GM12801 (cell line): ENCODE measurements around the gene NTHL1.

ENCODE experiments used
- CTCF ChIP-seq: IDR thresholded peaks from one replicate; pipeline ENCODE4 v1.5.1; 2011; ENCODE audit warnings: control low read depth; ENCODE audit not compliant: insufficient read length; ENCODE audit errors: extremely low read depth

Gene NTHL1

GRCh38 chr16:2091547-2092255 lies 44.1 kb upstream of the NTHL1 start:
- TF ChIP-seq CTCF: no peak

GRCh38 chr16:2090777-2091546 lies 43.3 kb upstream of the NTHL1 start:
- no peak for TF ChIP-seq CTCF

- no peak for TF ChIP-seq CTCF
Observed at GRCh38 chr16:2090481-2090776, 42.8 kb upstream of the NTHL1 start.

- TF ChIP-seq CTCF: no peak
Observed at GRCh38 chr16:2089706-2090480, 42.3 kb upstream of the NTHL1 start.

- no peak for TF ChIP-seq CTCF
Observed at GRCh38 chr16:2088759-2089358, 41.2 kb upstream of the NTHL1 start.

- TF ChIP-seq CTCF: no peak
Observed at GRCh38 chr16:2087748-2088631, 40.4 kb upstream of the NTHL1 start.
